ENCODE measurements around the gene FAM209A. TPM values are rescaled to one million over a fixed set of nuclear protein-coding genes. Genes with fewer than 3 reads are reported as not detected.
"Not testable (repeated sequence)": the region's sequence is repeated elsewhere in the genome, so short reads cannot be mapped to it uniquely, and the experiment has no call there.

The FAM209A gene
- polyA plus RNA-seq, 2 donors, result 0.20 to 0.31 TPM

DNA sequence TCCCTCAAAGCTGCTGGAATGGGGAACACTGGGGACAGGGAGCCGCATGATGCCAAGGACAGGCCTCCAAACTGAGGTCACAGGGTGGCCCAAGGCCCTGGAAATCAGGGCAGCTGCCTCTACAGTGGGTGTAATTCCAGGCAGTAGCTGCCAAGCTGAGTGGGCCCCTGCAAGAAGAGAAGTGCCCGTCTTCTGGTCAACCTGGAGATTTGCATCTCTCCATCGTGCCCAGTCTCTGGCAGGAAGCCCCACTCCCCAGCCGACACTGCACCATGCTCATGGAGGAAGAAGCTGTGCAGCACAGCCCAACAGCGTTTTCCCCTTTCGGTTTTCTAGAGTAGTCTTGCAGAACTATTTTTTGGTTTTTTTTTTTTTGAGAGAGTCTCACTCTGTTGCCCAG is 2.2 kb upstream of the FAM209A start:
- WGBS, 2 donors, result 84 to 86% methylated on average over 6 of the region's 6 CpGs
- Histone ChIP-seq H3K9me3 (ENCODE audit: control insufficient read depth in 2 of 2, insufficient read depth in 1 of 2, low read depth in 1 of 2, low read length in 1 of 2) (peaks cover 3 to 11% of the 10 kb centered on the region in 2 donors), H3K4me3 (ENCODE audit: low read depth in 1 of 2, low read length in 2 of 2) (no peak overlapping the region), H3K4me1 (ENCODE audit: control insufficient read depth in 2 of 2, insufficient read depth in 2 of 2, low read length in 1 of 2) (no peaks in the 10 kb centered on the region), H3K27ac (ENCODE audit: low read depth in 2 of 2, low read length in 1 of 2) (no peak overlapping the region), H3K27me3 (ENCODE audit: control insufficient read depth in 1 of 2, insufficient read depth in 2 of 2, low read length in 2 of 2) (no peaks in the 10 kb centered on the region), H3K36me3 (ENCODE audit: control insufficient read depth in 2 of 2, insufficient read depth in 2 of 2, low read length in 1 of 2) (peaks cover 12 to 20% of the 10 kb centered on the region in 2 donors)

- Histone ChIP-seq H3K9me3 (ENCODE audit: control insufficient read depth in 2 of 2, insufficient read depth in 1 of 2, low read depth in 1 of 2, low read length in 1 of 2) (no peaks in the 10 kb centered on the region), H3K4me1 (ENCODE audit: control insufficient read depth in 2 of 2, insufficient read depth in 2 of 2, low read length in 1 of 2) (no peaks in the 10 kb centered on the region), H3K4me3 (ENCODE audit: low read depth in 1 of 2, low read length in 2 of 2) (no peak overlapping the region), H3K27me3 (ENCODE audit: control insufficient read depth in 1 of 2, insufficient read depth in 2 of 2, low read length in 2 of 2) (no peaks in the 10 kb centered on the region), H3K27ac (ENCODE audit: low read depth in 2 of 2, low read length in 1 of 2) (no peak overlapping the region), H3K36me3 (ENCODE audit: control insufficient read depth in 2 of 2, insufficient read depth in 2 of 2, low read length in 1 of 2) (no peaks in the 10 kb centered on the region)
- WGBS, 2 donors, result 95 to 96% methylated on average over 7 of the region's 7 CpGs
Measured at GRCh38 chr20:56527521-56527920, 3.0 kb downstream of the FAM209A start.

DNA sequence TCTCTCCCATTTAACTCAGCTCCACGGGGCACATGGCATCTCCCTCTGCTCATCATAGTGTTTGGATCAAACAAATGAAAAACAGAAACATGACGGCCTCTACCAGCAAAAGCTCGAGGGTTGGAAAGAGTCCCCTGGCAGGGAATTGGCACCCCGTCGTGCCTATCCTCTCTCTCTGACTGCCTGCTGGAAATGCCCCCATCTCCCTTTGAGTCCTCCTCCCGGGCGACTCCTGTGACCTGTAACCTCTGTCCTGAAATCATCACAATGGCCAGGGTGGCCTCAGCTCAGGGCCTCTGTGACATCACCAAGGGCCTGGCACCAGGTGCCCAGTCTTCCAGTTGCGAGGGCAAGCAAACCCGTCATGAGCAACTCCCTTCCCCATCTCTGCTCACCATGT is 8.4 kb downstream of the FAM209A start, which contains the start of gene FAM209B:
Gene FAM209B (plus strand): TSS at position 301 of the 400 bp plus-strand sequence. CDS start 96 bp downstream, at position 397.
- H3K27ac ChIP-seq (ENCODE audit: low read depth in 2 of 2, low read length in 1 of 2); H3K4me1 ChIP-seq (ENCODE audit: control insufficient read depth in 2 of 2, insufficient read depth in 2 of 2, low read length in 1 of 2); H3K27me3 ChIP-seq (ENCODE audit: control insufficient read depth in 1 of 2, insufficient read depth in 2 of 2, low read length in 2 of 2); H3K9me3 ChIP-seq (ENCODE audit: control insufficient read depth in 2 of 2, insufficient read depth in 1 of 2, low read depth in 1 of 2, low read length in 1 of 2); H3K36me3 ChIP-seq (ENCODE audit: control insufficient read depth in 2 of 2, insufficient read depth in 2 of 2, low read length in 1 of 2); H3K4me3 ChIP-seq (ENCODE audit: low read depth in 1 of 2, low read length in 2 of 2): not testable (repeated sequence)
- 89% methylated on average over 9 of the region's 9 CpGs for WGBS, 2 donors

GRCh38 chr20:56537997-56538396 is 13.5 kb downstream of the FAM209A start:
- Histone ChIP-seq H3K4me3 (ENCODE audit: low read depth in 1 of 2, low read length in 2 of 2) (no peak overlapping the region), H3K9me3 (ENCODE audit: control insufficient read depth in 2 of 2, insufficient read depth in 1 of 2, low read depth in 1 of 2, low read length in 1 of 2) (no peaks in the 10 kb centered on the region), H3K36me3 (ENCODE audit: control insufficient read depth in 2 of 2, insufficient read depth in 2 of 2, low read length in 1 of 2) (no peaks in the 10 kb centered on the region), H3K4me1 (ENCODE audit: control insufficient read depth in 2 of 2, insufficient read depth in 2 of 2, low read length in 1 of 2) (no peaks in the 10 kb centered on the region), H3K27ac (ENCODE audit: low read depth in 2 of 2, low read length in 1 of 2) (no peak overlapping the region), H3K27me3 (ENCODE audit: control insufficient read depth in 1 of 2, insufficient read depth in 2 of 2, low read length in 2 of 2) (no peaks in the 10 kb centered on the region)
- 60 to 73% methylated on average over 3 of the region's 3 CpGs for WGBS, 2 donors

- no peak overlapping the region for H3K4me3 ChIP-seq (ENCODE audit: low read depth in 1 of 2, low read length in 2 of 2)
- H3K4me1 ChIP-seq (ENCODE audit: control insufficient read depth in 2 of 2, insufficient read depth in 2 of 2, low read length in 1 of 2), result no peaks in the 10 kb centered on the region
Measured at GRCh38 chr20:56540415-56540814, 15.9 kb downstream of the FAM209A start.

GRCh38 chr20:56542489-56543030 is 18.0 kb downstream of the FAM209A start:
- 50 to 59% methylated on average over 9 of the region's 9 CpGs for WGBS, 2 donors
- no peaks in the 10 kb centered on the region for H3K36me3 ChIP-seq (ENCODE audit: control insufficient read depth in 2 of 2, insufficient read depth in 2 of 2, low read length in 1 of 2)
- no peak overlapping the region for H3K27ac ChIP-seq (ENCODE audit: low read depth in 2 of 2, low read length in 1 of 2)
- no peaks in the 10 kb centered on the region for H3K27me3 ChIP-seq (ENCODE audit: control insufficient read depth in 1 of 2, insufficient read depth in 2 of 2, low read length in 2 of 2)
- H3K4me3 ChIP-seq (ENCODE audit: low read depth in 1 of 2, low read length in 2 of 2), result no peak overlapping the region
- no peaks in the 10 kb centered on the region for H3K4me1 ChIP-seq (ENCODE audit: control insufficient read depth in 2 of 2, insufficient read depth in 2 of 2, low read length in 1 of 2)
- H3K9me3 ChIP-seq (ENCODE audit: control insufficient read depth in 2 of 2, insufficient read depth in 1 of 2, low read depth in 1 of 2, low read length in 1 of 2), result no peaks in the 10 kb centered on the region

More at GRCh38 chr20:56540415-56540814, 15.9 kb downstream of the FAM209A start:
- Histone ChIP-seq H3K9me3 (ENCODE audit: control insufficient read depth in 2 of 2, insufficient read depth in 1 of 2, low read depth in 1 of 2, low read length in 1 of 2) (no peaks in the 10 kb centered on the region), H3K27me3 (ENCODE audit: control insufficient read depth in 1 of 2, insufficient read depth in 2 of 2, low read length in 2 of 2) (no peaks in the 10 kb centered on the region), H3K27ac (ENCODE audit: low read depth in 2 of 2, low read length in 1 of 2) (no peak overlapping the region), H3K36me3 (ENCODE audit: control insufficient read depth in 2 of 2, insufficient read depth in 2 of 2, low read length in 1 of 2) (no peaks in the 10 kb centered on the region)
- 84 to 86% methylated on average over 6 of the region's 6 CpGs for WGBS, 2 donors

DNA sequence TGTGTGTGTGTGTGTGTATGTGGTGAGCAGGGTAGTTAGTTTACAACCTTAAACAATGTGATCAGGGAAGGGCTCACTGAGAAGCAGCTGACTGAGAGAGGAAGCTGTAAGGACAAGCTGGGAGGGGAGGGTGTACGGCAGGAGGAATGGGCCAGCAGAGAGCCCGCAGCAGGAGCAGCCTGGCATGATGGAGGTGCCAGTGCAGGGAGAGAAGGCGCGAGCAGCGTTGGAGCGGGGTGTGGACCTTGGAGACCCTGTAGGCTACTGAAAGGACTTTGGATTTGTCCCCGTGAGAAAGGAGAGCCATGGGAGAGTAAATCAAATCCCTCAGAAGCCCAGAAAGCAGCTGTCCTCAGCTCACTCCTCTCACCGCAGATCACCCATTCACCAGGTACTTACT is 27.0 kb downstream of the FAM209A start:
- H3K9me3 ChIP-seq (ENCODE audit: control insufficient read depth in 2 of 2, insufficient read depth in 1 of 2, low read depth in 1 of 2, low read length in 1 of 2), result no peaks in the 10 kb centered on the region
- no peak overlapping the region for H3K27ac ChIP-seq (ENCODE audit: low read depth in 2 of 2, low read length in 1 of 2)
- H3K4me1 ChIP-seq (ENCODE audit: control insufficient read depth in 2 of 2, insufficient read depth in 2 of 2, low read length in 1 of 2), result no peaks in the 10 kb centered on the region
- H3K27me3 ChIP-seq (ENCODE audit: control insufficient read depth in 1 of 2, insufficient read depth in 2 of 2, low read length in 2 of 2), result no peaks in the 10 kb centered on the region
- no peaks in the 10 kb centered on the region for H3K36me3 ChIP-seq (ENCODE audit: control insufficient read depth in 2 of 2, insufficient read depth in 2 of 2, low read length in 1 of 2)
- 83 to 90% methylated on average over 8 of the region's 8 CpGs for WGBS, 2 donors
- no peak overlapping the region for H3K4me3 ChIP-seq (ENCODE audit: low read depth in 1 of 2, low read length in 2 of 2)

DNA sequence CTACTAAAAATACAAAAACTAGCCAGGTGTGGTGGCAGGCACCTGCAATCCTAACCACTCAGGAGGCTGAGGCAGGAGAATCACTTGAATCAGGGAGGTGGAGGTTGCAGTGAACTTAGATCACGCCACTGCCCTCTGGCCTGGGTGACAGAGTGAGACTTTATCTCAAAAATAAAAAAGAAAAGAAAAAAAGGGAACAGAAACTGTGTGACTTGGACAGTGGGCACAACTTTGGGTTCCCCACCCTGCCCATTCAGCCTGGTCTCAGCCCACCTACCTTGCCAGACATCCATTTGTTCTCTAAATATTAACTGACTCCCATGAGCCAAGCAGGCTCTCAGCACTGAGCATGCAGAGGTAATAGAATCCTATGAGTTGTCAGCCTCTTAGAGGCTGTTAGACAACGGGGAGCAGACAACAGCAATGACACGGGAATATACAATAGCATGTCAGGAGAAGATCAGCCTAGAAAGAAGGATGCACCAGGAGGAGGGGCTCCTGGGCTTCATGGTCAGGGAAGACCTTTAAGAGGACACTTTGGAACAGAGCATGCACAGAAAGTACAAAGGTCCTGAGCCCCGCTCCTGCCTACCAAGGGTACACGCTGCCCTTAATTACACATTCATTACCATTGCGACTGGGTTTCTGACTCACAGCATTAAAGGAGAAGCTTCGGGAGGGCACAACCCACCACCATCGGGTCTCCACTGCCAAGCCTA is 28.5 kb downstream of the FAM209A start:
- no peaks in the 10 kb centered on the region for H3K4me1 ChIP-seq (ENCODE audit: control insufficient read depth in 2 of 2, insufficient read depth in 2 of 2, low read length in 1 of 2)
- no peaks in the 10 kb centered on the region for H3K27me3 ChIP-seq (ENCODE audit: control insufficient read depth in 1 of 2, insufficient read depth in 2 of 2, low read length in 2 of 2)
- no peaks in the 10 kb centered on the region for H3K36me3 ChIP-seq (ENCODE audit: control insufficient read depth in 2 of 2, insufficient read depth in 2 of 2, low read length in 1 of 2)
- H3K27ac ChIP-seq (ENCODE audit: low read depth in 2 of 2, low read length in 1 of 2), result no peak overlapping the region
- H3K4me3 ChIP-seq (ENCODE audit: low read depth in 1 of 2, low read length in 2 of 2), result no peak overlapping the region
- 66 to 76% methylated on average over 8 of the region's 8 CpGs for WGBS, 2 donors
- H3K9me3 ChIP-seq (ENCODE audit: control insufficient read depth in 2 of 2, insufficient read depth in 1 of 2, low read depth in 1 of 2, low read length in 1 of 2), result no peaks in the 10 kb centered on the region

- Histone ChIP-seq H3K4me1 (ENCODE audit: control insufficient read depth in 2 of 2, insufficient read depth in 2 of 2, low read length in 1 of 2) (no peaks in the 10 kb centered on the region), H3K27ac (ENCODE audit: low read depth in 2 of 2, low read length in 1 of 2) (peak overlapping the region; percentile 60 to 70), H3K9me3 (ENCODE audit: control insufficient read depth in 2 of 2, insufficient read depth in 1 of 2, low read depth in 1 of 2, low read length in 1 of 2) (no peaks in the 10 kb centered on the region), H3K36me3 (ENCODE audit: control insufficient read depth in 2 of 2, insufficient read depth in 2 of 2, low read length in 1 of 2) (no peaks in the 10 kb centered on the region), H3K4me3 (ENCODE audit: low read depth in 1 of 2, low read length in 2 of 2) (no peak overlapping the region), H3K27me3 (ENCODE audit: control insufficient read depth in 1 of 2, insufficient read depth in 2 of 2, low read length in 2 of 2) (no peaks in the 10 kb centered on the region)
- 6 to 17% methylated on average over 4 of the region's 4 CpGs for WGBS, 2 donors
Measured at GRCh38 chr20:56554869-56555268, 30.3 kb downstream of the FAM209A start.

GRCh38 chr20:56558968-56559367 is 34.4 kb downstream of the FAM209A start:
- Histone ChIP-seq H3K36me3 (ENCODE audit: control insufficient read depth in 2 of 2, insufficient read depth in 2 of 2, low read length in 1 of 2) (no peaks in the 10 kb centered on the region), H3K4me3 (ENCODE audit: low read depth in 1 of 2, low read length in 2 of 2) (no peak overlapping the region), H3K9me3 (ENCODE audit: control insufficient read depth in 2 of 2, insufficient read depth in 1 of 2, low read depth in 1 of 2, low read length in 1 of 2) (no peaks in the 10 kb centered on the region), H3K27ac (ENCODE audit: low read depth in 2 of 2, low read length in 1 of 2) (no peak overlapping the region), H3K27me3 (ENCODE audit: control insufficient read depth in 1 of 2, insufficient read depth in 2 of 2, low read length in 2 of 2) (no peaks in the 10 kb centered on the region), H3K4me1 (ENCODE audit: control insufficient read depth in 2 of 2, insufficient read depth in 2 of 2, low read length in 1 of 2) (no peaks in the 10 kb centered on the region)
- WGBS, 2 donors, result 62 to 65% methylated on average over 6 of the region's 6 CpGs

Measured in esophagus (tissue), 2 donors.